Natural killer cell treated with Interleukin-12 subunit alpha and Interleukin-12 subunit beta and Interleukin-15 and Interleukin-18, amount 100 ng/mL, for 72 hours (primary cell): Measurements from ENCODE around the gene STX8. TPM values are rescaled to one million over a fixed set of nuclear protein-coding genes. Genes with fewer than 3 reads are reported as not detected.
"Not testable (repeated sequence)": the region's sequence is repeated elsewhere in the genome, so short reads cannot be mapped to it uniquely, and the experiment has no call there.

Experiments
- ATAC-seq, 2 donors: fragments of 150-1000 bp; cut with Tn5 transposase in 1 of 2; sonication (Bioruptor Pico), chemical (Tn5 transposase) in 1 of 2; 2 replicates each; pipeline ENCODE4 v1.10.0; 2021
- DNase-seq: peaks from one replicate; pipeline ENCODE4 v3.0.0; 2022; ENCODE audit warnings: low spot score
- H3K27ac Mint-ChIP-seq, 2 donors: 1 replicate in 1 of 2; 2 replicates in 1 of 2; pipeline ENCODE4 v1.8.0; 2022; ENCODE audit warnings: mixed read lengths in 2 of 2, mild to moderate bottlenecking in 1 of 2, moderate library complexity in 1 of 2
- H3K27me3 Mint-ChIP-seq, 2 donors: 1 replicate in 1 of 2; 2 replicates in 1 of 2; pipeline ENCODE4 v1.8.0; 2022; ENCODE audit warnings: mixed read lengths in 2 of 2
- H3K36me3 Mint-ChIP-seq: one replicate; pipeline ENCODE4 v1.8.0; 2022; ENCODE audit warnings: mixed read lengths
- H3K4me1 Mint-ChIP-seq, 2 donors: 1 replicate in 1 of 2; 2 replicates in 1 of 2; pipeline ENCODE4 v1.8.0; 2022; ENCODE audit warnings: low read depth in 2 of 2, mixed read lengths in 2 of 2, mild to moderate bottlenecking in 1 of 2
- H3K4me3 Mint-ChIP-seq: one replicate; pipeline ENCODE4 v1.8.0; 2022; ENCODE audit warnings: mixed read lengths
- H3K9me3 Mint-ChIP-seq: 2 replicates; pipeline ENCODE4 v1.8.0; 2022; ENCODE audit warnings: mixed read lengths
- total RNA-seq, 2 donors: library from RNA; stranded (reverse); gene quantifications; one replicate each; pipeline ENCODE4 v1.2.3, GENCODE V29; 2022

The STX8 gene
- total RNA-seq, 2 donors from 2014 or later, result 65.2 to 87.7 TPM

DNA sequence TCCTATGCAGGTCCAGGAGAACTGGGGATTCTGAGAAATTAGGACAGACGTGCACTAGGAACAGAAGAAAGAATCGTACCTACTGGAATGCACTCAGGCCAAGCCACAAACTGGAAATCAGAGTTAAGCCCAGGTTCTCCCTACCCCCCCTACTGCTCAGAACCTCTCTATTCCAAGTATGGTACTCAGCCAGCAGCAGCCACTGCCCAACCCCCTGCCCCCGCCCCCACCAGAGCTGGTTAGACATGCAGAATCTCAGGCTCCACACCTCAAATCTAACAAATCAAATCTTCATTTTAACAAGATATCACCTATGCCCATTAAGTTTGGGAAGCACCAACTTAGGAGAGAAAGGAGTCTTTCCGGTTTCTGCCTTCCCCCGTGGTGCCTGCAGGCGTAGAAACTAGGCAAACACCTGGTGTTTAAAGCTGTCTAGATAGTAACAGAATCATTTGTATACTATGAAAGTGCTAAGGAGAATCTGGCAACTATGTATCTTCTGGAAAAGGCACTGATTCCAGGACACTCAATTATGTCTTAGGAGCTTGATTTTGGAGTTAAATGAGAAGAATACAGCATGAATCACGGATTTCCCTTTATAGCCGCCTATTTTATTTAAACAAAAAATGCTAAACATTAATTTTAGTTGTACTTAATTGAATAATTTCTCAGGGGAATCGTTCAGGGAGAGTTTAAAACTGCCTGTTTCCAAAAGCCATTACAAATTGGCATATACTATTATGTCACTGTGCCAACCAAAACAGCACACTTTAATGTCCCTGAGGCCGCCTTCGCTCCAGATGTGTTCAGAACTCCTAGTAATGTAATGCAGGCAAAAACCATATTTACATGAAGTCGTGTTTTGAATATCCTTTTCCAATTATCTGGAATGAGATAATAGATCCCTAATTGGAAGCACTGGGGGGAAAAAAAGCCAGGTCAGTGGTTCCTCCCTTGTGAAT, 166.5 kb downstream of the STX8 start:
- no peaks in the 10 kb centered on the region for H3K27me3 Mint-ChIP-seq
- no peak overlapping the region for H3K4me3 Mint-ChIP-seq
- H3K9me3 Mint-ChIP-seq, result no peaks in the 10 kb centered on the region
- ATAC-seq (no peak), DNase-seq (no peak)
- H3K36me3 Mint-ChIP-seq, result peaks cover 4% of the 10 kb centered on the region
- H3K4me1 Mint-ChIP-seq, result peaks cover 0 to 16% of the 10 kb centered on the region in 2 donors
- H3K27ac Mint-ChIP-seq, result no peak overlapping the region

DNA sequence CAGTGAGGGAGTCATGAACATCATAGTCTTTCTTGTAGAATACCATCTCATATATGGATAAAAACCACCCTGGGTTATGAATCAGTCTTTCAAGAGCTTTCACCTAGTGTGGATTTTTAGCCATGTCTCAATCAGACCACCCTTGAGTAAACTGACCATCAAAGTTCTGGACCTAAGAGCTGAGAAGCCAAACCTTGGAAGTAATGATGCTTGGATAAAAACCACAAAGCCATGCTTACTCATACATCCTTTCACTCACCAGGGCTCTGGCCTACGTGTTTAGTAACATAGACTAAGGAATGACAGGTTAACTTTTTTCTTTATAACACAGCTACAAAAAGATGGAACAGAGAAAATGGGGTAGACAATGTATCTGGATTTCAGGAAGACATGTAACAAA, 167.2 kb downstream of the STX8 start:
- Mint-ChIP-seq H3K27ac (no peak overlapping the region), H3K9me3 (no peaks in the 10 kb centered on the region), H3K36me3 (peaks cover 4% of the 10 kb centered on the region), H3K4me1 (peaks cover 0 to 9% of the 10 kb centered on the region in 2 donors), H3K4me3 (no peak overlapping the region), H3K27me3 (no peaks in the 10 kb centered on the region)
- ATAC-seq (no peak), DNase-seq (no peak)

DNA sequence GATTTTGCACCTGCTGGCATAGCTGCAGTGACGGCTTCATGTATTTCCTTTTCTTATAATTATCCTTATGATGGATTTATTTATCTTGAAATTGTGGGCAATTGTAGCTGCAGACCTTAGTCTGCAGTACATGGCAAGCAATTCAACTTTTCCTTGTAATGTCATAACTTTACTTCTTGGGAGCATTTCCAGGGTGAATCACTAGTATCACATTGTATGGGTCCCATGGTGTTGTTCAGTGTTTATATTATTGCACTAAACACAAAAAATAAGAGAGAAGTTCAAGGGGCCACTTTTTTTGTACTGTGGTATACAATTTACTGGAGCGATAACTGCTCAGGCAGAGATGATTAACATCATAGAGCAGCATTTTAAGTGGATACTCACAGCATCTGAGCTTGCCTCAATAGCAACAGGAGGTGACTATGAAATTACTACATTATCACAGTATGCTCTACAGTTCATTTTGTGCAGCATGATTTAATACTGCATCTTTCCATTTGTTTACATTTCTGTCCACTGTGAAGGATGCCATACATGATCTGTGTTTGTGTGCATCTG, 169.5 kb downstream of the STX8 start:
- no peak for DNase-seq
- no peak overlapping the region for H3K4me3 Mint-ChIP-seq
- H3K27me3 Mint-ChIP-seq, result no peaks in the 10 kb centered on the region
- ATAC-seq, result no peak
- peaks cover 5% of the 10 kb centered on the region in 2 donors for H3K4me1 Mint-ChIP-seq
- H3K36me3 Mint-ChIP-seq, result peaks cover 4% of the 10 kb centered on the region
- no peak overlapping the region for H3K27ac Mint-ChIP-seq
- no peaks in the 10 kb centered on the region for H3K9me3 Mint-ChIP-seq

DNA sequence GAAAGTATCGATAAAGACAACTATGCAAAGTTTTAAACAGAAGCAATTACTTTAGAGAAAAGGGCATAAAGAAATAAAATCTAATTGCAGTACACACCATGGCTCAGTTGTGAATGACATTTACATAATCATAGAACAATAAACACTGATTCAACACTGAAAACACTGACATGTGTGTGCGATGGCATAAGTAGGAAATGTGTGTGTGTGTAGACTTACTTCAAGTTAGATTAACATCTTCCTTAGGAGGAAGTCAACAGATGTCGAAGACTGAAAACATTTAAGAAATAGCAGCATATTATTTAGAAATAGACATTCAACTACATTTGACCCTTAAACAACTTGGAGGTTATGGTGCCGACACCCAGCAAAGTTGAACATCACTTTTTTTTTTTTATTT, 172.4 kb downstream of the STX8 start:
- H3K9me3 Mint-ChIP-seq, result no peaks in the 10 kb centered on the region
- H3K27me3 Mint-ChIP-seq, result no peaks in the 10 kb centered on the region
- no peak overlapping the region for H3K4me3 Mint-ChIP-seq
- DNase-seq (no peak), ATAC-seq (no peak)
- peaks cover 3 to 5% of the 10 kb centered on the region in 2 donors for H3K4me1 Mint-ChIP-seq
- H3K36me3 Mint-ChIP-seq, result peaks cover 4% of the 10 kb centered on the region
- no peak overlapping the region for H3K27ac Mint-ChIP-seq

DNA sequence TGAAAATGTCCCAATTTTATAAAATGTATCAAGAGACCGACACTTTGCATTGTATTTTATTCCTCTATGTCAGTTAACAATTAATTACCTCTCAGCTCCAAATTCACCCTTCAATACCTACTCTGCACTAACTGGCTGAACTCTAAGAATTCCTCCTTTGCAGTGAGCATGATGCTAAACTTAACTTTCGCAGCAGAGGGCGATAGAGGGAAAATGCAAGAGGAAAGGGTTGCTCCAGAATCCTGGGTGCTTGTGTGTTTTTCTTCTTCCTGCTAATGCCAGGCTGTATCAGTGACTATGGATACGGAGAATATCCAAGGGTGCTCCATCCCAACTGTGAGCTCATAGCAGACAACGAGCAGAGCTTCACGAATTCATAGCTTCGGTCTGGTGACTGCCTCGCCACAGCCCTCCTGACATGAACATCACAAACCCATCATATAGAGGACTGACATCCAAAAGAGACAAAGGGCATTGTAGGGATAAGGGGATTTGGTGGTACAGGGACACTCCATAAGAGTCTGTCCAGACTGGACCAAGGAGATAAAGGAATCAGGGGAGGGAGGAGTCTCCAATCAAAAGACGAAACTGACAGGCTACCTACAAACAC, 172.9 kb downstream of the STX8 start:
- Mint-ChIP-seq H3K36me3 (peaks cover 4% of the 10 kb centered on the region), H3K9me3 (no peaks in the 10 kb centered on the region), H3K27ac (no peak overlapping the region), H3K4me3 (no peak overlapping the region), H3K4me1 (peaks cover 3 to 5% of the 10 kb centered on the region in 2 donors), H3K27me3 (no peaks in the 10 kb centered on the region)
- ATAC-seq (no peak), DNase-seq (no peak)

DNA sequence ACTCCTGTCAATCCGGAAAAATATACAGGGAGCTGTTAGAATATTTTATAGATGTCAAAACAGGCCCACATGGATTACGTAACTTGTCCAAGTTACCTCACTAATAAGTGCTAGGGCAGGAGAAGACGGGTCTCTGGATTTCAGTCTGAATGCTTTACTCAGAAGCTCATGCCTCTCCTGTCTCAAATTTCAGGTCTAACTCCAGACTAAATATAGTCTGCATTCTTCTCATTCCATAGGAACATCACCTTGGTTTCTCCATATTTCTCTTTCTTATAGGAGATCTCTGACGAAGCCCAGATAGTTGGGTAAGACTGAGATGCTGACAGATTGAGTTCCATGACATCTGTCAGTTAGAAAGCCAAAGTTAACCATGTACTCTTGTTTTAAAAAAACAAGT, 174.2 kb downstream of the STX8 start:
- ATAC-seq (no peak), DNase-seq (no peak)
- Mint-ChIP-seq H3K36me3 (peaks cover 4% of the 10 kb centered on the region), H3K9me3 (no peaks in the 10 kb centered on the region), H3K27me3 (no peaks in the 10 kb centered on the region), H3K27ac (no peak overlapping the region), H3K4me3 (no peak overlapping the region), H3K4me1 (peaks cover 3 to 5% of the 10 kb centered on the region in 2 donors)

DNA sequence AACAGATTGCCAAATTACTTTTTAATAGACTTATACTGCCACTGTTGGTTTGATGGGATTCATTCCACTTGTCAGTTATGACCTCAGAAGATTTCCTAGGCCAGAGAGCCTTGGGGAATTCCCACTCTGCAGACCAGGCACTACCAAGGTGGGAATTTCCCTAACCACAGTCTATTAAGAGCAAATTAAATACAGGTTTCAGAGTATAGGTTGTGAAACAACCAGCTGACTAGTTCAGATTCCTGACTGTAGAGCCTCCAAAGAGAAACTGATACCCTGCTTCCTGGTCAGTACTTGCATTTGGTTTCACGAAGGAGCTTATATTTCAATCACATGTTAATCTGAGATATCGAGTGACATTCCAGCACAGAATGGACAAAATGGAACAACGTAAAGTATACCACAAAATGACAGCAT, 186.5 kb downstream of the STX8 start:
- peaks cover 20% of the 10 kb centered on the region for H3K36me3 Mint-ChIP-seq
- H3K4me3 Mint-ChIP-seq, result no peak overlapping the region
- no peak for DNase-seq
- H3K27me3 Mint-ChIP-seq, result no peaks in the 10 kb centered on the region
- peak overlapping the region in 1 of 2 donors; percentile 58 for H3K27ac Mint-ChIP-seq
- H3K4me1 Mint-ChIP-seq, result peaks cover 10 to 13% of the 10 kb centered on the region in 2 donors
- peak; percentile 63 to 90 for ATAC-seq
- H3K9me3 Mint-ChIP-seq, result peaks cover 9% of the 10 kb centered on the region

DNA sequence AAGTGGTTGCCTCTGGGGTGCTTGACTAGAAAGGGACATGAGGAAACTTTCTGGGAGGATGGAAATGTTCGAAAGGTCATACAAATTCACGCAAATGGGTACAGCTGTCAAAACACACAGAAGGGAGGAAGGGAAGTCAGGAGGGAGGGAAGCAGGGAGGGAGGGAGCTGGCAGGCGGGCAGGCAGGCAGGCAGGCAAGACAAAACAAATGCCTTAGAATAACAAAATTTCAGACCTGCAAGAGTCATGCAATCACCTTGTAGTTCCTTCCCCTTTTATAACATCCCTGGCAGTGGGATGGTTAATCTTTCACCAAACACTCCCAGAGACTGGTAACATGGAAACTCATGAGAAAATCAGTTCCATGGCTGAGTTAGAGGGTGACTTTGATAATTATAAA, 189.2 kb downstream of the STX8 start:
- H3K4me1 Mint-ChIP-seq, result peaks cover 10 to 17% of the 10 kb centered on the region in 2 donors
- no peak overlapping the region for H3K27ac Mint-ChIP-seq
- H3K36me3 Mint-ChIP-seq, result no peaks in the 10 kb centered on the region
- DNase-seq (no peak), ATAC-seq (no peak)
- H3K4me3 Mint-ChIP-seq, result no peak overlapping the region
- H3K9me3 Mint-ChIP-seq, result no peaks in the 10 kb centered on the region
- no peaks in the 10 kb centered on the region for H3K27me3 Mint-ChIP-seq

DNA sequence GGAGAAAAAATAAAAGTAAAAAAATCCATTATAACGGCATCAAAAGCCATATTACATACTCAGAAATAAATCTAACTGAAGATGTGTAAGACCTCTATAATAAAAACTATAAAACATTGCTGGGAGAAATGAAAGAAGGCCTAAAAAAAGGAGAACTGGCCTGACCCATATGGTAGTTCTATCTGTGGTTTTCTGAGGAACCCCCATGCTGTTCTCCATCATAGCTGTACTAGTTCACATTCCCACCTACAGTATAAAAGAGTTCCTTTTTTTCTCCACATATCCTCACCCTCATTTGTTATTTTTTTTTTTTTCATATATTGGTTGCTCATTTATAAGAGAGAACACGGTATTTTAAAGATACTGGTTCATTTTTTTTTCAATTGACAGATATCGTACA, 191.8 kb downstream of the STX8 start:
- H3K36me3 Mint-ChIP-seq, result no peaks in the 10 kb centered on the region
- no peaks in the 10 kb centered on the region for H3K9me3 Mint-ChIP-seq
- H3K27me3 Mint-ChIP-seq, result no peaks in the 10 kb centered on the region
- no peak overlapping the region for H3K4me3 Mint-ChIP-seq
- no peak for DNase-seq
- peaks cover 3 to 11% of the 10 kb centered on the region in 2 donors for H3K4me1 Mint-ChIP-seq
- ATAC-seq, result no peak
- no peak overlapping the region for H3K27ac Mint-ChIP-seq

DNA sequence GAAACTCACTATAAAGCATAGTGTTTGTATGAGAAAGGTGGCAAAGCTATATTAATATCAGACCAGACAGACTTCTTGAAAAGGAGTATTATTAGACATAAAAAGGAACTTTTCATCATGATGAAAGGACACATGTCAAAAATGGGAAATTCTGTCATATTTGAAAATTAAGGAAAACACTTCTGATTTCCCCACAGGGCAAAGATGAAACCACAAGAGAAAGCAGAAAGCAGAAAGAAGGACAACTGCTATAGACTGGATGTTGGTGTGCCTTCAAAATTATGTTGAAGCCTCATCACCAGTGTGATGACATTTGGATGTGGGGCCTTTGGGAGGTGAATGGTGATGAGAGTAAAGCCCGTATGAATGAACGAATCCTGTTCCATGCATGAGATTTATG, 193.0 kb downstream of the STX8 start:
- Mint-ChIP-seq H3K36me3 (no peaks in the 10 kb centered on the region), H3K9me3 (no peaks in the 10 kb centered on the region), H3K27ac (no peak overlapping the region), H3K27me3 (no peaks in the 10 kb centered on the region), H3K4me1 (peaks cover 0 to 10% of the 10 kb centered on the region in 2 donors), H3K4me3 (no peak overlapping the region)
- ATAC-seq (no peak), DNase-seq (no peak)

DNA sequence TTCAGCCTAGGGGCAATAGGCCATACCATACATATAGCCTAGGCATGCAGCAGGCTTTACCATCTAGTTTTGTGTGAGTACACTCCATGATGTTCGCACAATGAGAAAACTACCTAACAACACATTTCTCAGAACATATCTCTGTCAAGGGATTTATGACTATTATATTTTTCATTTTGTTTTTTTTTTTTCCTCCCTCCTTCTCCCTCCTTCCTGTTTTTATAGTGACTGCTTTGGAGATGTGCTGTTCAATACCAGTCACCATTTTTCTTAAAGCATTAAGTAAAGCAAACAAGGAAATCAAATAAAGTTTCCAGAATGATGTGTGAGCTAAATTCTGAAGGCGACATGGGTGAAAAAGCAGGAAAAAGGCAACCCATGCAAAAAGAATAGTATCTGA, 194.6 kb downstream of the STX8 start:
- Mint-ChIP-seq H3K27me3 (no peaks in the 10 kb centered on the region), H3K4me3 (no peak overlapping the region), H3K9me3 (no peaks in the 10 kb centered on the region), H3K27ac (no peak overlapping the region), H3K36me3 (no peaks in the 10 kb centered on the region), H3K4me1 (peaks cover 0 to 3% of the 10 kb centered on the region in 2 donors)
- ATAC-seq (no peak), DNase-seq (no peak)

DNA sequence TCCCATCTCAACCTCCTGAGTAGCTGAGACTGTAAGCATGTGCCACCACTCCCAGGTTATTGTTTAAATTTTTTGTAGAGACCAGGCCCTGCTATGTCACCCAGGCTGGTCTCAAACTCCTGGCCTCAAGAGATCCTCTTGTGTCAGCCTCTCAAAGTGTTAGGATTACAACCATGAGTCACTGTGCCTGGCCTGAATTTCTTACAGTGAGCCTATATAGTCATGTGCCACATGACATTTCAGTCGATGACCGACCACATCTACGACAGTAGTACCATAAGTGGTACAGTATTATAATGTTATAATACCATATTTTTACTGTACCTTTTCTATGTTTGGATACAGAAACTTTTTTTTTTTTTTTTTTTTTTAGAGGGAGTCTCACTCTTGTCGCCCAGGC, 195.3 kb downstream of the STX8 start:
- H3K4me3 Mint-ChIP-seq, result no peak overlapping the region
- DNase-seq (no peak), ATAC-seq (no peak)
- no peaks in the 10 kb centered on the region for H3K36me3 Mint-ChIP-seq
- H3K4me1 Mint-ChIP-seq, result peaks cover 0 to 5% of the 10 kb centered on the region in 2 donors
- H3K27me3 Mint-ChIP-seq, result no peaks in the 10 kb centered on the region
- H3K9me3 Mint-ChIP-seq, result no peaks in the 10 kb centered on the region
- H3K27ac Mint-ChIP-seq, result no peak overlapping the region

DNA sequence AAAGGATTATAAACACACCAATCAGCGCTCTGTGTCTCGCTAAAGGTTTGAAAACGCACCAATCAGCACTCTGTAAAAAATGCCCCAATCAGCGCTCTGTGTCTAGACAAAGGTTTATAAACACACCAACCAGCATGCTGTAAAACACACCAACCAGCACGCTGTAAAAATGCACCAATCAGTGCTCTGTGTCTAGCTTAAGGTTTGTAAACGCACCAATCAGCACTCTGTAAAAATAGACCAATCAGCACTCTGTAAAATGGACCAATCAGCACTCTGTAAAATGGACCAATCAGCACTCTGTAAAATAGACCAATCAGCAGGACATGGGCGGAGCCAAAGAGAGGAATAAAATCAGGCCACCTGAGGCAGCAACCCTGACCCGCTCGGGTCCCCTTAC, 199.4 kb downstream of the STX8 start:
- H3K27me3 Mint-ChIP-seq, H3K9me3 Mint-ChIP-seq, H3K4me1 Mint-ChIP-seq, ATAC-seq, H3K36me3 Mint-ChIP-seq, DNase-seq, H3K27ac Mint-ChIP-seq, H3K4me3 Mint-ChIP-seq: not testable (repeated sequence)

DNA sequence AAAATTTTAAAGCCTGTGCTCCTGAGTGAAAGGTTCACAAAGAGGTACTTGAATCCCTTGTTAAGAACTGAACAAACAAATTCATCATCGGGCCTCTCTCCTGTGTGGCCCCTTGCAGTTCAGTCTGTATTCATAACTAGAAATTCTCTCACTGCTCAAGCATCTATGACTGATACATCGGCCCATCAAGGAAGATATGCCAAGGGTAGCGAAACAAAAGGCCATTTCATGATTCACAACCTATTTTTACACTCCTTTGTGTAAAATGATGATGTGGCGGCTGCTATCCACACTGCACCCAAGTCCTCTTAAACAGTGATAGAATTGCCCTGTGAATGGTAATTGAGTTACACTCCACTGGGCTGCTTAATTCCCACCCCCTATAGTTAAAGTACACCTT, 204.6 kb downstream of the STX8 start:
- H3K27me3 Mint-ChIP-seq, result no peaks in the 10 kb centered on the region
- H3K9me3 Mint-ChIP-seq, result no peaks in the 10 kb centered on the region
- H3K4me1 Mint-ChIP-seq, result peaks cover 0 to 16% of the 10 kb centered on the region in 2 donors
- ATAC-seq (peak in 1 of 2 donors; percentile 56), DNase-seq (no peak)
- H3K36me3 Mint-ChIP-seq, result no peaks in the 10 kb centered on the region
- no peak overlapping the region for H3K4me3 Mint-ChIP-seq
- no peak overlapping the region for H3K27ac Mint-ChIP-seq
